DMS114 treated with DMSO at 0.1 percent for 48 hours (cell line): ENCODE measurements around the gene ARHGAP6.
"Not testable (repeated sequence)": the region's sequence is repeated elsewhere in the genome, so short reads cannot be mapped to it uniquely, and the experiment has no call there.

ENCODE experiments used
- DNase-seq: peaks from one replicate; lab custom pipeline; 2025; ENCODE audit not compliant: unreplicated experiment; lab: John Stamatoyannopoulos, UW

Gene ARHGAP6

DNA sequence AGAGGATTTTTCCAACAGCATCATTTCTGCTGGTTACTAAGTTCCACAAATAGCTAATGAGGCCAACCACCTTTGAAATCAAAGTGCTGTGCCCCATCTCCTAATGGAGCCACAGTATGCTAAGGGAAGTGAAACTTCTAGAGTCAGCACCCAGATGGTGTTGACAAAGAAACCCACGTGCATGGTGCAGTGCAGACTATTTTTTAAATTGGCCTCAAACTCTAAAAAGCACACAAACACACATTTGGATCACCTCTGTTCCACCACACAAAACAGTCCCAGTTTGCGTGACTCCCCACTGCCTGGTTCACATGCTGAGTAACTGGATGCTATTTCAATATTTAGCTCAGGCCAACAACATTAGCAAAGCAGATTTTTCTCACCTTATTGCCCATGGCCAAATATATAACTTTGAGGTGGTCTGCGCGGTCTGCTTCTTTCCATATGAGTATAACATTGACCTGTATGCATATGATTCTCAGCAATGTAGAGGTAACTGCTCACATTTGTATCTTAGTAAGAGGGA, 302.6 kb downstream of the ARHGAP6 start:
- no peak for DNase-seq

DNA sequence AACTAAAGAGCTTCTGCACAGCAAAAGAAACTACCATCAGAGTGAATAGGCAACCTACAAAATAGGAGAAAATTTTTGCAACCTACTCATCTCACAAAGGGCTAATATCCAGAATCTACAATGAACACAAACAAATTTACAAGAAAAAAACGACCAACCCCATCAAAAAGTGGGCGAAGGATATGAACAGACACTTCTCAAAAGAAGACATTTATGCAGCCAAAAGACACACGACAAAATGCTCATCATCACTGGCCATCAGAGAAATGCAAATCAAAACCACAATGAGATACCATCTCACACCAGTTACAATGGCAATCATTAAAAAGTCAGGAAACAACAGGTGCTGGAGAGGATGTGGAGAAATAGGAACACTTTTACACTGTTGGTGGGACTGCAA, 304.1 kb downstream of the ARHGAP6 start:
- not testable (repeated sequence) for DNase-seq

DNA sequence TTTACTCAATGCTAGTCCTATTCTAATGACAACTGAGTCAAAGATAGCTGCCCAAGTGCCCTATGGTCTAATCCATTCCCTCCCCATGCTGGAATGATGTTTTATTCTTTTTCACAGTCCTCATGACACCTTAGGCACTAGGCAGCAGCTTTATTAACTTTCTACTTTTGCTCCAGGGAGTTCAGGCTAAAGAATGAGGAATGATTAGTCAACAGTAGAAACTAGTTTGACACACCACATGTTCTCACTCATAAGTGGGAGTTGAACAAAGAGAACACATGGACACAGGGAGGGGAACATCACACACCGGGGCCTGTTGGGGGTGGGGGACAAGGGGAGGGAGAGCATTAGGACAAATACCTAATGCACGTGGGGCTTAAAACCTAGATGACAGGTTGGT, 309.8 kb downstream of the ARHGAP6 start:
- not testable (repeated sequence) for DNase-seq

DNA sequence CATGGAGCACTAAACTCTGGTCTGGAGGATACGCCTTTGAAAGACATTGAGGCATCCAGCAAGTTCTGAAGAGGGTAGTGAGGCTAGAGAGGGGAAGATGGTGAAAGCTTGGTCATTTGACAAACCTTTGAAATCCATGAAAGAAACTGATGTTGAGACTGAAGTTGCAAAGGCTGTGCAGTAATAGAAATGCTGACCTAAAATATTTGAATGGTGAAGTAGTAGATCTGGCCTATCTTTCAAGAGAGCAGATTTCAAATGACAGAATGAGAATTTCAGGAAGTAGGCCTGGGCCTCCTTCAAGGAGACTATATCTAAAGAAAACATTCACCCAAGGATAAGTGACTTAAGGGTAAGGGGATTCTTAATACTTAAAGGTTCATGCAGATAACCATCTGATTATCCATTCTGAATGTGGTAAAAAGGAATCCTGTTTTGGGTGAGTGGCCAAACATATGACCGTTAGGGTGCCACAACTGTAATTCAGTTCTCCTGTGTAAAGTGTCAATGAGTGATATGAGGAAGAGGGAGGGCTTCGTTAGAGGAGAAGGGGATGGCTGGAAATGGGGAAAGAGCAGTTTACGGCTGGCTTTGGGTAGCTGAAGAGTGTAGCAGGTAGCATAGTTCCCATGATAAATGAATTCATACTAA, 310.3 kb downstream of the ARHGAP6 start:
- DNase-seq, result no peak

DNA sequence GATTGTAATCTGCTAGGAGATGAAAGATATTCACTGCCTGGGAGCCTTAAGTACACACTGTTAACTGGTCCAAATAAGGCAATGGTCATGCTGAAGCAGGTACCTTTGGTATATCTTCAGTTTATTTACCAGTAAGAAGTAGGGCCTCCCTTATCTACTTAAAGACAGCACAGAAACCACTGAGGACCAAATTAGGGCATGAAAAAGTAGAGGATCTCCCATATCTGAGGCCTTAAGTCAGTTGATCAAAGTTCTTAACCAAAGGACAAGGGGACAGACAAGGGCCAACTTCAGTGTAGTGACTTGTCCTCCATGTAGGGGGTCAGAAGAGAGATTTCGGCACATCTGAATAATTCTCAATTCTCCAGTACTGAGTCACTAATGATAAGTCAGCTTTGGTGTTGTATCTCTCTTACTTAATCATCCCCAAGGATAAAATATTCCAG, 313.4 kb downstream of the ARHGAP6 start:
- DNase-seq, result no peak

DNA sequence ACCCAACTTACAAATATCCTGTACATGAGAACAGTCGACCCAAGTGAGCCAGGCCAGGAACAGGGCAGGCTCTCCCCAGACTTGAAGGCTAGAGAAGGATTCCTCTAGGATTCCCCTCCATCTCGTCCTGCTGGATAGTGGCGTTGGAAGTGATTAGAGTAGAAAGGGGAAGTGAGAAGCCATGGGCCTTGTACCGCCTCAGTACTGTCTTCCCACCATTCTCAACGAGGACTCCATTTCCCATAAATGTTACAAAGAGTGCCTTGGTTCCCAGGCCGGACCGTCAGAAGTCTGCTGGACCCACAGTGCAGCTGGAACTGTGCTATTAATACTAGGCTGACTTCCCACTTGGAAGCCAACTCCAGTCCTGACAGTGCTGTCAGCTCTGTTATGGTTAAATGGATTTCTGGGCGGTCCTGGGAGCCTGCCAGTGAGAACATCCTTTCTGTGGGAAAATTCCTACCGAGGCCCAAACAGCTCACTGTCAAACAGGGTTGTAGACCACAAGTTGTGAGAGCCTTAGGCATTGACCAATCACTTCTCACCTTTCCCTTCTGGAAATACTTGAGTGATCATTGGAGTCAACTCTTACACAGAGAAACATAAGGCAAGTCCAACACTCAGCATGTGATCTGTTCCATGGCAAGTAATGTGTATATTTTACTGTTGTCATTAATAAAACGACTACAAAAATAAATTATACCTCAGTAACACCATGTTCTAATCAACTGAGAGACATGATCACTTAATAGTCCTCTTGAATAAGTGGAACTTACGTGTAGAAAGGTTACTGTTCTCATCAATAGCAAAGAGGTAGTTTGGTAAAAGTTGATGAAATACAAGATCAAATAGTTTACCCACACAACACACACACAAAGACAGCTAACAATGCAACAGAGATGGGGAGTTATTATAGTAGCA, 314.1 kb downstream of the ARHGAP6 start:
- DNase-seq, result no peak

DNA sequence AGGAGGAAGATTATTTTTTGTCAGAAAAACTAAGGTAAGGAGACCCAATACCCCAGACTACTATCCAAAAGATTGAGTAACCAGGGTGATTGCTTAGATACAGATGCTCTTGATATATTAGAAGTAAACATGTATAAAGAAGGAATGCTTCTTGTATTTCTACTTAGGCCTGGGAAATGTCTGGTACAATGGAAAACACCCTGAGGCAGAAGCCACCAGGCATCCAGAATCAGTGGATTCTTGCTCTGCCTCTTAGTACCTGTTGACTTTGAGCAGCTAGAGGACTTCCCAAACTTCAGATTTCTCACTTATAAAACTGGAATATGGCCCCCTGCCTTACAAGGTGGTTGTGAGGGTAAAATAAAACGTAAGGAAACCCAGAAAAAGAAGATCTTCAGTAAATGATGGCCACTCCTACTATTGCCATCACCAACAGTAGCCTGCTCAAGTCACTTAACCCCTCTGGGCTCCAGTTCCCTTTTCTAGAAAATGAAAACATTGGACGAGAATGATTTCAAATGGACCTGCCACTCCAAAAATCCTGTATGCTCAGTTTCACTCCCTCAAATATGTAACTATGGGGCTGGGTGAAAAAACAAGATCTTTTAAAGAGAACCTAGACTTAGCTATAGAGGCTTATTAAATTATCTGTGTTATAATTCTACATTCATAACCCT, 315.9 kb downstream of the ARHGAP6 start:
- DNase-seq, result no peak

DNA sequence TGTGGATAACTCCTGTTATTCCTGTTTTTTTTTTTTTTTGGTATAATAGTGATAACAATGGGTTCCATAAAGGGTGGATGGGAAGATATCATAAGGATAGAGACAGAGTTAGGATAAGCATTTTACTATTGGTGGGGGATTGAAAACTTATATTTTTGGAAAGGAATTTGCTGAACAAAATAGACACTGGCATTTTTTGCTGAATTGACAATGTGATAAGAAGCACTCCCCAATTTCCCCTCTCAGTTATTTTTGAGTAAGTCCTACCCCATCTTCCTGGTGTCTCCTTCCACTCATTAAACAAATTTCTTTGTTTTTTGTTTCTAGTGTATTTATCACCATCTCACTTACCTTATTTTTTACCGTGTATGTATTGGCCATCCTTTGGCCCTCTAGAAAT, 316.7 kb downstream of the ARHGAP6 start:
- no peak for DNase-seq

DNA sequence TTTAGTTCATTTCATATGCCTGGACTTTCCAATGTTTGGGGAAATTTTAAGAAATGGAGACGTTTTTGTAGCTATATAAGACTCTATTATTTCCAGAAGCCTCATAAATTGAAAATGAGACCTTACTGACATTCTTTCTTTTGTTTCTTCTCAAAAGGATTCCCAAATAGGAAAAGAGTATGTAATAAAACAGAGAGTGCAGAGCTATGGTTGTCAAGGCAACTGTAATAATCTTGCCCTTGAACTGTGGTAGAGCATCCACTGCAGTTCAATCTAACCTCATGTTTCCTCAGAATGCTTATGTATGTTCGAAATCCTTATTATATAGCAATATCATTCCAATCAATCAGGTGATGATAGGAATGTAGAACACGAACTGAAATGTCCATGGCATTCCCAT, 318.4 kb downstream of the ARHGAP6 start:
- no peak for DNase-seq

DNA sequence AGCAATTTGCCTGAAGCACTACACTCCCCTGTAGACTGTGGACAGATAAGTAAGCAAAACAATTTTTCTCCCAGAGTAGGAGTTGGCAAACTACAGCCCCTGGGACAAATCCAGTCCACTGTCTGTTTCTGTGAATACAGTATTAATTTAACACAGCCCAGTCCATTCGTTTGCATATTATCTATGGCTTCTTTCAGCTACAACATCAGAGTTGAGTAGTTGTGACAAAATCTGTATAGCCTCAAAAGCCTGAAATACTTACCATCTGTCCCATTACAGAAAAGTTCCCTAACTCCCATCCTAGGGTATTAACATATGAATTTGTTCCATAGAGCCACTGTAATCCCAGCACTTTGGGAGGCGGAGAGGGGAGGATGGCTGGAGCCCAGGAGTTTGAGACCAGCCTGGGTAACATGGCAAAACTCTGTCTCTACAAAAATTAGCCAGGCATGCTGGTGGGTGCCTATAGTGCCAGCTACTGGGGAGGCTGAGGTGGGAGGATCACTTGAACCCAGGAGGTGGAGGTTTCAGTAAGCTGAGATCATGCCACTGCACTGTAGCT, 319.5 kb downstream of the ARHGAP6 start:
- no peak for DNase-seq

DNA sequence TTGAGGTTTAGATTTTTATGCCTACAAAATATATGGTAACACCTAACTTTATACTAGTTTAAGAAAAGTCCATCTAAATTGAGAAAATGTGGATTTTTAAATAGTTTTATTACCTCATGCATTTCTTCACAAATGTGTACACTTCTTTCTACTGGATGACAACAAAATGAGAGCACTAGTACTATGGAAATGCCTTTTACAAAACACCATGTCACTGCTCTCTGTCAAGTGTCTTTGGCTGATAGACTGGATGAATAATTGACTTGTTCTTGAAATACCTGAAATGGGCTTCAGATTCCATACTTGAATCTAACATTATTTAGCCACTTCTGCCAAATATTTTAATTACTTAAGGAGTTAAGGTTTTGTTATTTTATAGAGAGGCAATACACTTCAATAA, 323.0 kb downstream of the ARHGAP6 start:
- no peak for DNase-seq

DNA sequence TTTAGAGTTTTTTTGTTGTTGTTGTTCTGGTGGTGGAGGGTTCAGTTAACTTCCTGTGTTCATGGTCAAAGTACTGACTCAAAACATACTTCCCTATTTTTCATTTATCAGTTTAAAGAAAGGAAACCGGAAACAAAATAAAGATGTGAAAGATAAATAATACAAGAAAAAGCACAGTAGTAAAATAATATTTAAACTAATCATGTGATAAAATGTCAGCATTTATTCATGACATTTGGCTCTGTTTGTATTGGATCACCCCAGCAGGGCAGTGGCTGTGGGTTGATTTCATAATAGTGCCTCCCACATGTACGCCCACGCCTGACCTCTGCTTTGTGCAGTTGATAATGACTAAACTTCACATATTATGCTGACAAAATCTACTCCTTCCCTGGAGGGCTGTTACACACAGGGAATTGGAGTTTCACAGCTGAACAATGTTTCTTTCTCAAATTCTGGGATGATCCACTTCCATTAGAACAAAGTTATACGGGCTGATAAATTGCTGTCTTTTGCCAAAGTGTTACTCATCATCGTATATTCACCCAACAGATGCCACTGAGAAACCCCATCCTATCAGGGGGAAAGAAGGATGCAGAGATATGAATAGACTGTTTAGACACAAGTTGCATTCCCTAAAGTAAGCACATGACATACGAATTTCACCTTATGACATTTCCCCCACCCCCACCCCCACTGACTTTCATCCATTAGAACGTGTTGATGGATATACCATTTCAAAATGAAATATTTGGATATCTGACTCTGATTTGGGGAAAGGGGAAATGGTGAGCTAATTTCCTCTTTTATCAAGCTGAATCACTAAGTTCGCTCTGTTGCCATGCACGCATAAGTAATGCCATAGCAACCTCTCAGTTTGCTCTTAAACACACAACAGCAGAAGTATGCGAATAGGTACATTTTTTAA, 324.2 kb downstream of the ARHGAP6 start:
- DNase-seq, result no peak

DNA sequence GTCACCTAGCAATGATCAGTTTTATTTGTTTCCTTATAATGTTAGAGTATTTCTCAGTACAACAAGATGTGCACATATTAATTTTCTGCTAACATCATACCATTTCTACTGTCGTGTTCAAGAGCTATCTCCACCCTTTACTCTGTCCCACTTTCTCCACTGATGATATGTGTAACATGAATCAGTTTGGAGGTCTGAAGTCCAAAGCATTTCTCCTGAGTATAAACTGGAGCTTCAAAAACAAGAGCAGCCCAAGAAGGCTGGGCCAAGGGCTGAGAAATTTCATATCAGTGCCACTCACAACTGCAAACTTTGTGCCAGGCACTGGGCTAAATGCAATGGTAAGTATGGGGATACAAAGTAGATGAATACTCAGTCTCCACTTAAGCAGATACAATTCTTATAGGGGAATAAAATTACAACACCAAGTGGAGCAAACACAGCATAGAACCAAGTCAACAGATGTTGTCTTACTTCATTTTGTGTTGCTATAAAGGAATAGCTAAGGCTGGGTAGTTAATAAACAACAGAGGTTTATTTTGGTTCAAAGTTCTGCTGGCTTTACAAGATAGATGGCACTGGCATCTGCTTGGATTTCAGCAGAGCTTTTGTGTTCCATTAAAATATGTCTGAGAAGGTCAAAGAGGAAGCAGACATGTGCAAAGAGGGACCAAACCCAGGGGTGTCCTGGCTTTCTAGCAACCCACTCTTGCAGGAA, 328.3 kb downstream of the ARHGAP6 start:
- DNase-seq, result no peak

DNA sequence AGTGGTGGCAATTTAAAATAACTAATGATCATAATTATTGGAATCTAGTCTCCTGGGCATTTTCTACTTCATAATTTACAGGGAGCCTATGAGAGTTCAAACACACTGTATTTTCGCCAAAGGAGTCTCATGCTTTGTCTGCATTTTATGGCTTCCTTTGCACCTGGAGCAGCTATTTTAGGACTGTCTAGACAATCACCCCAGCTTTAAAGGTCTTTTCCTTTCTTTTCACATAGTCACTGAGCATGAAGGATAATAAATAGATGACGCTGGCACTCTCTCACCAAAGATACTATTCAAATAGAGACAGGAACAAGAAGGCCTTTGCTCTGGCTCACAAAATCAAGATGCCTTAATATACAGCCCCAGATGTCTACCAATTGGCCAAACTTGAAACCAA, 329.5 kb downstream of the ARHGAP6 start:
- DNase-seq, result no peak

DNA sequence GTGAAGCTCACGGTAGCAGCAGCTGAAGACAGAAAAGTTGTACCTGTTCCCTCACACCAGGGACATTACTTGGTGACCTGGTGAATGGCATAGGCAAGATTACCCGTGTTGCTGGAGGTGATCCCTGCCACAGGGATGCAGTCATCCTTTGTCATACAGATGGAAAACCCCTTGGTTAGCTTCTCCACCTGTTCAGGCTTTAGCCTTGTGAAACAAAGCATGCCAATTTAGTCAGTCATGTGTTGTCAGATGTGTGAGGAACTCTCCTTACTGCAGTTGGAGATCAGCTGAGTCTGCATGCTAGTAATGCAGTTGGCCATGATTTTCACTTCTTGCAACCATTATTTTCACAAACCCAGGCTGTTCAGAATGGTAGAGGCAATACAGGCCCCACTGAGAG, 331.6 kb downstream of the ARHGAP6 start:
- no peak for DNase-seq

DNA sequence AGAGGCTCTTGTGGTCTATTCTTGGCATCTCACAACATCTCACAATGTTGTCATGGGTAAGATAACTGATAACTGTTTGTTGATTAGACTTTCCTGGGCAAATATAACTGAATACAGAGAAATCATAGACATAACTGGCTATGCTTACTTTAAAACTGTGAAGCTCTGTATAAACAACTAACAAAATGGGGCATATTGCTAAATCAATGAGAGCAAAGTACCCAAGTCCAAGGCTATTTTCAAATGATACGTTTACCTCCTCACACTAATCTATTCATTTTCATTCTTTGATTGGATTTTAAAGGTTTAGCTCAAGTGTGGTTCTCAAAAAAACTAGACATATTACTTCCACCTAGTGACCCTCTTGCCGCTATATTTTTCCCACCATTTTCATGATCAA, 333.9 kb downstream of the ARHGAP6 start:
- DNase-seq, result no peak

DNA sequence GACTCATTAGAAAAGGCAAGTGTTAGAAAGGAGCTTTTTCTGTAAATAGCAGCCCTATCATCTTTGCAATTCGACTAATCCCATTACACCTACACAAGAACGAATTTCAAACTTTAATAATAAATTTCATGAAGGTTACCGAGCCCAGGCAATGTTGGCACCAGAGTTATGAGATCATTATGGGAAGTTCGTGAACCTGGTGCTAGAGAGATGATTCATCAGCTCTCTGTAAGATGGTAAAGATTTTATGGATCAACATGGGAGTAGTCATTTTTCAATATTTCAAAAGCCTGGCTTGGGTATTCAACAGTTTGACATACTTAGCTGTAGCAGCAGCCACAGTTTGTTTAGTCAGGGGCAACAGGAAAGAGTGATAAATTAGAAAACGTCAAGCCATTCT, 336.7 kb downstream of the ARHGAP6 start:
- no peak for DNase-seq

DNA sequence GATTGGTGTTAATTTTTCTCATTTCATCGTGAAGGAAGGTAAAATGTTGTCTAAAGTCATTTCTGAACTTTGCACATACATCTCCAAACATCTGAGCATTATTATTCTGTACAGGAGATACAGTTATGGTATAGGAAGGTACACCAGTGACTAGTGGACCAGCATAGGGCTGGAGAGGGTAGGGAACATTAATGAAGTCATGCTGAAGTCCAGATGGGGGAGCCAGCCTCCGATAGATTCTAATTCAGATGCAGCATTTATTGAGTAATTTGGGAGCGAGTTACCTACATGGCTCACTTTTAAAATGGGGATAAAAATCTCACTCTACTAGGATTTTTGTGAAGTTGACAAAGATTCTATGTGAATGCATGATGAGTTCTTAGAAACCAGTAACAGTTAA, 337.6 kb downstream of the ARHGAP6 start:
- DNase-seq, result no peak

DNA sequence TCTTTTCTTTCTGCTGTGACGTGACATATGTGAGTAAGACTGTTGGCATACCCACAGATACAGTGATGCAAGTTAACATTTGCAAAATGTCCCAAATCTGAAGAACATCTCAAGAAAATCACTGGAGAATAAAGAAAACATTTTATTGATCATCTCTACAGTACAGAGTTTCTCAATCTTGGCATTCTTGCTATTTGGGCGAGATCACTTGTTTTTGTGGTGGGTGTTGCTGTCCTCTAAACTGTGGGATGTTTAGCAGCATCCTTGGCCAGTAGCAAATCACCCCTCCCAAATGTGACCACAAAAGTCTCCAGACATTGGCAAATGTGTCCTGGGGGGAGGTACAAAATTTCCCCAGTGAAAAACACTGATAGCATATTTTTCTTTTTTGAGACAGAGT, 343.7 kb downstream of the ARHGAP6 start:
- no peak for DNase-seq
